ENCODE data around the gene CNOT6L.

Gene CNOT6L

GRCh38 chr4:77712675-77713074 lies 106.5 kb downstream of the CNOT6L start:
- no peak for DNase-seq (ENCODE audit: low spot score)

GRCh38 chr4:77711469-77711868 lies 107.7 kb downstream of the CNOT6L start:
- DNase-seq (ENCODE audit: low spot score) = no peak

- DNase-seq (ENCODE audit: low spot score) = no peak
Observed at GRCh38 chr4:77710684-77711083, 108.5 kb downstream of the CNOT6L start.

GRCh38 chr4:77710059-77710458 lies 109.1 kb downstream of the CNOT6L start:
- DNase-seq (ENCODE audit: low spot score) = no peak

GRCh38 chr4:77706717-77707116 lies 112.5 kb downstream of the CNOT6L start:
- no peak for DNase-seq (ENCODE audit: low spot score)

- no peak for DNase-seq (ENCODE audit: low spot score)
Observed at GRCh38 chr4:77703666-77704065, 115.5 kb downstream of the CNOT6L start.

- no peak for DNase-seq (ENCODE audit: low spot score)
Observed at GRCh38 chr4:77701121-77701520, 118.0 kb downstream of the CNOT6L start.

GRCh38 chr4:77699731-77700210 lies 119.4 kb downstream of the CNOT6L start:
- DNase-seq (ENCODE audit: low spot score) = no peak

- DNase-seq (ENCODE audit: low spot score) = no peak
Observed at GRCh38 chr4:77697860-77698590, 121.1 kb downstream of the CNOT6L start.

GRCh38 chr4:77695774-77696173 lies 123.4 kb downstream of the CNOT6L start:
- DNase-seq (ENCODE audit: low spot score) = no peak

GRCh38 chr4:77692847-77693432 lies 126.2 kb downstream of the CNOT6L start:
- no peak for DNase-seq (ENCODE audit: low spot score)

GRCh38 chr4:77681792-77682191 lies 137.4 kb downstream of the CNOT6L start:
- no peak for DNase-seq (ENCODE audit: low spot score)

- DNase-seq (ENCODE audit: low spot score) = no peak
Observed at GRCh38 chr4:77676842-77677241, 142.3 kb downstream of the CNOT6L start.

GRCh38 chr4:77671051-77671450 lies 148.1 kb downstream of the CNOT6L start:
- DNase-seq (ENCODE audit: low spot score) = no peak

- DNase-seq (ENCODE audit: low spot score) = no peak
Observed at GRCh38 chr4:77669946-77670590, 149.1 kb downstream of the CNOT6L start.

GRCh38 chr4:77665381-77666069 lies 153.6 kb downstream of the CNOT6L start:
- DNase-seq (ENCODE audit: low spot score) = no peak

Data from CD4-positive, alpha-beta T cell treated with Interleukin-6 at 100 ng/mL for 8 hours (primary cell).